Measurements from ENCODE around the gene TUT1. TPM values are rescaled to one million over a fixed set of nuclear protein-coding genes. Genes with fewer than 3 reads are reported as not detected.

The TUT1 gene
- total and polyA plus RNA-seq, 2 of the 4 experiments (the other 2 are of a cell fraction) = 4.3 to 10.1 TPM

DNA sequence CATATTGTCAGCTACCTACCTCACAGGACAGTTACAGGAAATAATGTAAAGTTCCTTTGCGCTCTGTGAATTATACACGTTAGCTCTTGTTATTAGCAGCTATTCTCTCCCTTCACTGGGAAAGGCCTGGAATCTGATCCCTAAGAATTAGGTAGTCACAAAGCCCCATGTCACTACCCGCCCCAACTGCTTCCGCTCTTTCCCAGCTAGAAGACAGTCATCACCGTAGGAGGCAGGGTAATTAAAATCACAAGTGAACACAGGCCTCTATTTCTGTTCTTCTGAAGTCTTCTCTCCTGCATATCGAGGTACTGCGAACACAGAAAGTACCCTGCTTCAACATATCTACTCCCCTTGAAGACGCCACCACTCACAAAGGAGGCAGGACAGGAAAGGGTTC, 32.1 kb downstream of the TUT1 start:
- Histone ChIP-seq H3K14ac (replicated peaks; ENCODE audit: low read depth, low read length) (no peak overlapping the region), H3K56ac (ENCODE audit: extremely low read depth, insufficient read depth, low read length) (no peak overlapping the region), H2BK20ac (ENCODE audit: low read depth, low read length) (no peak overlapping the region), H3K4me3 (ENCODE audit: insufficient read depth, low read depth, low read length) (no peak overlapping the region), H2AK9ac (replicated peaks; ENCODE audit: low read depth, low read length, poor library complexity) (no peak overlapping the region), H3K4me1 (ENCODE audit: control insufficient read depth, insufficient read depth, low read length) (peaks cover 27% of the 10 kb centered on the region), H3K4ac (ENCODE audit: low read depth, low read length) (peak overlapping the region; percentile 13; the same call in 1 of the 2 replicates), H3K4me2 (ENCODE audit: low read depth, low read length) (no peak overlapping the region), H3K9me1 (ENCODE audit: insufficient read depth, low read length) (peaks cover 20% of the 10 kb centered on the region), H4K20me1 (ENCODE audit: insufficient read depth, low read length) (peaks cover 37% of the 10 kb centered on the region), H3K23ac (ENCODE audit: low read depth, low read length) (0 out of 2 replicates have a peak overlapping the region, but pooled peaks have one; percentile 7), H3K27ac (ENCODE audit: insufficient read depth, low read length) (no peak overlapping the region), H3K18ac (ENCODE audit: low read depth, low read length) (no peak overlapping the region), H2BK15ac (ENCODE audit: low read depth, low read length) (no peak overlapping the region), H3K36me3 (ENCODE audit: control insufficient read depth, insufficient read depth, low read length) (peaks cover 29% of the 10 kb centered on the region), H4K91ac (ENCODE audit: insufficient read depth, low read depth, low read length) (no peak overlapping the region), H2AK5ac (ENCODE audit: low read depth, low read length) (peak overlapping the region; percentile 6; the same call in 1 of the 2 replicates), H4K8ac (ENCODE audit: low read depth in 2 of 2, low read length in 2 of 2) (no peak overlapping the region), H4K5ac (ENCODE audit: low read depth, low read length) (no peak overlapping the region), H3K79me1 (ENCODE audit: low read depth in 1 of 2, low read length in 2 of 2) (peaks cover 21 to 46% of the 10 kb centered on the region in 2 experiments), H3K9me3 (ENCODE audit: control insufficient read depth, insufficient read depth, low read length) (no peaks in the 10 kb centered on the region), H3K9ac (ENCODE audit: low read depth, low read length) (no peak overlapping the region), H3K27me3 (ENCODE audit: control insufficient read depth, insufficient read depth, low read length) (no peaks in the 10 kb centered on the region), H2BK5ac (ENCODE audit: low read depth, low read length, poor library complexity, severe bottlenecking) (peak overlapping the region; percentile 0), H2AFZ (replicated peaks; ENCODE audit: low read length, poor library complexity) (no peak overlapping the region), H2BK120ac (ENCODE audit: low read depth, low read length) (no peak overlapping the region)
- no peak for ATAC-seq (ENCODE audit: low read depth)
- DNase-seq = no peak
- in situ Hi-C loops (cut with MboI; ENCODE audit: low sequenced_read_pairs) (loop anchor here (5.0 kb wide), 1 partner anchor 162 kb away; no protein-coding TSS in a partner anchor), dilution Hi-C loops (cut with HindIII; ENCODE audit: low sequenced_read_pairs, unreplicated experiment) (no loop called here), intact Hi-C loops (cut with micrococcal nuclease) (no loop called here)
- WGBS, 2 experiments (ENCODE audit: extremely low coverage in 2 of 2, insufficient read length in 1 of 2) = no CpG with 5 or more reads among the region's 8 CpGs
- CTCF ChIA-PET = interaction anchor here (1.0 to 2.7 kb wide), 2 partner anchors 17 to 164 kb away, joined by 4 to 8 read pairs; no protein-coding TSS in a partner anchor
- POLR2A ChIA-PET (ENCODE audit: unreplicated experiment) = no interaction called here
- BruUV-seq (replicated peaks) = no TSS peak
- no peak for TF ChIP-seq SMC3 (IDR thresholded peaks at IDR 0.05; ENCODE audit: low read depth, low read length)
- no peak for TF ChIP-seq RFX5 (IDR thresholded peaks at IDR 0.05; ENCODE audit: low read depth, low read length)
- TF ChIP-seq POLR2A (IDR thresholded peaks at IDR 0.05; ENCODE audit: low read depth, low read length) = no peak
- no peak for TF ChIP-seq RAD21 (IDR thresholded peaks at IDR 0.05; ENCODE audit: low read length)
- no peak for TF ChIP-seq RCOR1 (IDR thresholded peaks at IDR 0.05; ENCODE audit: insufficient replicate concordance, low read length)
- TF ChIP-seq ELK1 (IDR thresholded peaks at IDR 0.05; ENCODE audit: borderline replicate concordance, low read depth, low read length) = no peak
- TF ChIP-seq MAZ (IDR thresholded peaks at IDR 0.05; ENCODE audit: borderline replicate concordance, low read depth, low read length) = no peak
- no peak for TF ChIP-seq CHD1 (IDR thresholded peaks at IDR 0.05; ENCODE audit: low read depth, low read length)
- TF ChIP-seq CEBPB (IDR thresholded peaks at IDR 0.05; ENCODE audit: low read depth, low read length) = no peak
- no peak for TF ChIP-seq NFE2L2 (IDR thresholded peaks at IDR 0.05; ENCODE audit: low read depth, low read length)
- TF ChIP-seq, protein P1, sequence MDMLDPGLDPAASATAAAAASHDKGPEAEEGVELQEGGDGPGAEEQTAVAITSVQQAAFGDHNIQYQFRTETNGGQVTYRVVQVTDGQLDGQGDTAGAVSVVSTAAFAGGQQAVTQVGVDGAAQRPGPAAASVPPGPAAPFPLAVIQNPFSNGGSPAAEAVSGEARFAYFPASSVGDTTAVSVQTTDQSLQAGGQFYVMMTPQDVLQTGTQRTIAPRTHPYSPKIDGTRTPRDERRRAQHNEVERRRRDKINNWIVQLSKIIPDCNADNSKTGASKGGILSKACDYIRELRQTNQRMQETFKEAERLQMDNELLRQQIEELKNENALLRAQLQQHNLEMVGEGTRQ (IDR thresholded peaks at IDR 0.05; ENCODE audit: low read depth, low read length) = no peak
- TF ChIP-seq FOS (IDR thresholded peaks at IDR 0.05; ENCODE audit: low read depth, low read length) = no peak
- no peak for TF ChIP-seq MXI1 (IDR thresholded peaks at IDR 0.05; ENCODE audit: borderline replicate concordance, low read depth, low read length)
- TF ChIP-seq BHLHE40 (IDR thresholded peaks at IDR 0.05; ENCODE audit: low read depth, low read length) = no peak
- no peak for TF ChIP-seq CTCF (conservative IDR thresholded peaks at IDR 0.05; ENCODE audit: low read depth, low read length)
- TF ChIP-seq MAFK (IDR thresholded peaks at IDR 0.05; ENCODE audit: low read depth, low read length) = no peak
